Progenitor cell of endocrine pancreas (in vitro differentiated cells): Measurements from ENCODE around the gene ZBTB40. TPM values are rescaled to one million over a fixed set of nuclear protein-coding genes. Genes with fewer than 3 reads are reported as not detected.

Source experiments
- DNase-seq: peaks from one replicate; pipeline ENCODE4 v3.0.0; 2021; ENCODE audit warnings: low spot score; ENCODE audit not compliant: unreplicated experiment
- H3K27ac Mint-ChIP-seq: 2 replicates; pipeline ENCODE4 v1.8.0; 2021; ENCODE audit warnings: mild to moderate bottlenecking, moderate library complexity, mixed read lengths
- H3K27me3 Mint-ChIP-seq: 2 replicates; pipeline ENCODE4 v1.8.0; 2021; ENCODE audit warnings: mixed read lengths
- H3K36me3 Mint-ChIP-seq: 2 replicates; pipeline ENCODE4 v1.8.0; 2022; ENCODE audit warnings: mixed read lengths; ENCODE audit not compliant: insufficient read depth
- H3K4me1 Mint-ChIP-seq: 2 replicates; pipeline ENCODE4 v1.8.0; 2021; ENCODE audit warnings: low read depth, mixed read lengths
- H3K4me3 Mint-ChIP-seq: 2 replicates; pipeline ENCODE4 v1.8.0; 2021; ENCODE audit warnings: low read depth, mild to moderate bottlenecking, moderate library complexity, mixed read lengths
- H3K9me3 Mint-ChIP-seq: 2 replicates; pipeline ENCODE4 v1.8.0; 2021; ENCODE audit warnings: low read depth, mixed read lengths
- CTCF ChIP-seq: fragments of 200-600 bp; sonication (generic); IDR thresholded peaks from one replicate; pipeline ENCODE4 v1.5.0; 2021; ENCODE audit warnings: antibody characterized with exemption, mild to moderate bottlenecking; ENCODE audit not compliant: unreplicated experiment
- total RNA-seq: library from RNA; stranded (reverse); gene quantifications from 2 replicates; pipeline ENCODE4 v1.2.1, GENCODE V29; 2021

The ZBTB40 gene
- total RNA-seq, 1 donor from 2014 or later: 40.9 TPM

GRCh38 chr1:22476566-22476965 is 24.9 kb downstream of the ZBTB40 start:
- no peaks in the 10 kb centered on the region for H3K27me3 Mint-ChIP-seq
- H3K36me3 Mint-ChIP-seq: peaks cover 5% of the 10 kb centered on the region
- TF ChIP-seq CTCF: no peak
- no peak overlapping the region for H3K27ac Mint-ChIP-seq
- H3K4me3 Mint-ChIP-seq: no peak overlapping the region
- DNase-seq: no peak
- H3K4me1 Mint-ChIP-seq: peaks cover 12% of the 10 kb centered on the region
- H3K9me3 Mint-ChIP-seq: peaks cover 3% of the 10 kb centered on the region

GRCh38 chr1:22483121-22483520 is 31.5 kb downstream of the ZBTB40 start:
- Mint-ChIP-seq H3K27ac (no peak overlapping the region), H3K9me3 (peaks cover 22% of the 10 kb centered on the region), H3K27me3 (no peaks in the 10 kb centered on the region), H3K4me3 (no peak overlapping the region), H3K36me3 (peaks cover 14% of the 10 kb centered on the region), H3K4me1 (peaks cover 3% of the 10 kb centered on the region)
- no peak for DNase-seq
- TF ChIP-seq CTCF: no peak

GRCh38 chr1:22484706-22485345 is 33.2 kb downstream of the ZBTB40 start:
- DNase-seq: no peak
- Mint-ChIP-seq H3K27me3 (no peaks in the 10 kb centered on the region), H3K9me3 (peaks cover 19% of the 10 kb centered on the region), H3K36me3 (peaks cover 11% of the 10 kb centered on the region), H3K4me1 (peaks cover 3% of the 10 kb centered on the region), H3K27ac (no peak overlapping the region), H3K4me3 (no peak overlapping the region)
- TF ChIP-seq CTCF: no peak

- no peak overlapping the region for H3K4me3 Mint-ChIP-seq
- no peak for TF ChIP-seq CTCF
- peaks cover 11% of the 10 kb centered on the region for H3K36me3 Mint-ChIP-seq
- peaks cover 3% of the 10 kb centered on the region for H3K4me1 Mint-ChIP-seq
- DNase-seq: no peak
- H3K9me3 Mint-ChIP-seq: peaks cover 19% of the 10 kb centered on the region
- H3K27me3 Mint-ChIP-seq: no peaks in the 10 kb centered on the region
- H3K27ac Mint-ChIP-seq: no peak overlapping the region
Observed at GRCh38 chr1:22485431-22485830, 33.8 kb downstream of the ZBTB40 start.

GRCh38 chr1:22487781-22488180 is 36.1 kb downstream of the ZBTB40 start:
- H3K27me3 Mint-ChIP-seq: no peaks in the 10 kb centered on the region
- H3K4me3 Mint-ChIP-seq: no peak overlapping the region
- H3K36me3 Mint-ChIP-seq: peaks cover 11% of the 10 kb centered on the region
- H3K27ac Mint-ChIP-seq: no peak overlapping the region
- peaks cover 19% of the 10 kb centered on the region for H3K9me3 Mint-ChIP-seq
- no peak for TF ChIP-seq CTCF
- DNase-seq: no peak
- H3K4me1 Mint-ChIP-seq: peaks cover 3% of the 10 kb centered on the region
